GM12873 (cell line): Measurements from ENCODE around the gene PRMT2.

Experiments
- TF ChIP-seq, protein P1 (sequence below): IDR thresholded peaks from 2 replicates; pipeline ENCODE4 v1.5.1; 2012; ENCODE audit warnings: low read depth, mild to moderate bottlenecking, moderate library complexity, low read length, control low read depth; ENCODE audit not compliant: insufficient read depth; ENCODE audit errors: missing control alignments

Gene PRMT2

DNA sequence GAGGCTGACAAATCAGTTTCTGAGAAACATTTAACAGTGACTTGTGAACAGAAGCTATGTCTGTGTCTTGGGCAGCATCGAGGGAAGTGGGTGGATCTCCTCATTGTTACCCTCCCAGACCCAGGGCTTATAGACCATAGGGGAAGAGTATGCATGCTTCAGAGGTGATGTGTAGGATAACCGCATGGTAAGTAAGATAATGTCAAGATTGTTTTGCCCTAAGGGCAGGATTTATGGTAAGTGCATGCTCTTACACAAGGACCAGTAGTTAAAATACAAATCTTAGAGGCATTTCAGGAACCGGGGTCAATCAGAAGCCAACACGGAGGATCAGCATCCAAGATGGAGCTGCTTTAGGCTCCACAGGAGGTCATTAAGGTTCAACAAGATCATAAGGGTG lies 7.7 kb upstream of the PRMT2 start:
- TF ChIP-seq, protein P1, sequence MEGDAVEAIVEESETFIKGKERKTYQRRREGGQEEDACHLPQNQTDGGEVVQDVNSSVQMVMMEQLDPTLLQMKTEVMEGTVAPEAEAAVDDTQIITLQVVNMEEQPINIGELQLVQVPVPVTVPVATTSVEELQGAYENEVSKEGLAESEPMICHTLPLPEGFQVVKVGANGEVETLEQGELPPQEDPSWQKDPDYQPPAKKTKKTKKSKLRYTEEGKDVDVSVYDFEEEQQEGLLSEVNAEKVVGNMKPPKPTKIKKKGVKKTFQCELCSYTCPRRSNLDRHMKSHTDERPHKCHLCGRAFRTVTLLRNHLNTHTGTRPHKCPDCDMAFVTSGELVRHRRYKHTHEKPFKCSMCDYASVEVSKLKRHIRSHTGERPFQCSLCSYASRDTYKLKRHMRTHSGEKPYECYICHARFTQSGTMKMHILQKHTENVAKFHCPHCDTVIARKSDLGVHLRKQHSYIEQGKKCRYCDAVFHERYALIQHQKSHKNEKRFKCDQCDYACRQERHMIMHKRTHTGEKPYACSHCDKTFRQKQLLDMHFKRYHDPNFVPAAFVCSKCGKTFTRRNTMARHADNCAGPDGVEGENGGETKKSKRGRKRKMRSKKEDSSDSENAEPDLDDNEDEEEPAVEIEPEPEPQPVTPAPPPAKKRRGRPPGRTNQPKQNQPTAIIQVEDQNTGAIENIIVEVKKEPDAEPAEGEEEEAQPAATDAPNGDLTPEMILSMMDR: no peak

- TF ChIP-seq, protein P1: no peak
These were observed 6.6 kb upstream of the PRMT2 start for GRCh38 chr21:46628868-46629267.

DNA sequence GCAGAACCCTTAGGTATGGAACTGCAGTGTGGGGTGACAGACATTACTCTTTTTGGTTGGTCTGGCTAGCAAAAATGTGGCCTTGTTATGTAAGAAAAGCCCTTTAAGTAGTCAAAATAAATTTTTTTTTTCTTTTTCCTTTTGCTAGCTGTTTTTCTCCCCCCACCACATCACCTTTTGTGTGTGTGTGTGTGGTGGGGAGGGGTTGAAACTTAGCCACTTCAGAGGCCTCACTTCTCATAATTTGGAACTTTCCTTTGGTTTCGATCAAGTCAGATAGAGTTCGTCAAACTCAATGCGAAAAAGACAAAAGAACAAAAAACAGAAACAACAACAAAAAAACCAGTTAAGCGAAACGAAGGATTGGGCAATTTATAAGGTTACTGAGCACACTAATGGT lies 1.9 kb upstream of the PRMT2 start:
- TF ChIP-seq, protein P1: no peak

DNA sequence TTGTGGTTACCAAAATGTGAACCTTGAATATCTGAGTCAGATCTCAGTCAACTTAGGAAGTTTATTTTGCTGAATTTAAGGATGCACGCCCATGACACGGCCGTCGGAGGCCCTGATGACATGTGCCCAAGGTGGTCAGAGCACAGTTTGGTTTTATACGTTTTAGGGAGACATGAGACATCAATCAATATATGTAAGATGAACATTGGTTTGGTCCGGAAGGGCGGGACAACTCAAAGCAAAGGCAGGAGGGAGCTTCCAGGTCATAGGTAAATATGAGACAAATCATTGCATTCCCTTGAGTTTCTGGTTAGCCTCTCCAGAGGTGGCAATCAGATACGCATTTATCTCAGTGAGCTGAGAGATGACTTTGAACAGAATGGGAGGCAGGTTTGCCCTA lies 1.0 kb upstream of the PRMT2 start:
- TF ChIP-seq, protein P1: no peak

GRCh38 chr21:46634966-46635323 lies 529 bp upstream of the PRMT2 start:
- TF ChIP-seq, protein P1: peak; percentile 25

DNA sequence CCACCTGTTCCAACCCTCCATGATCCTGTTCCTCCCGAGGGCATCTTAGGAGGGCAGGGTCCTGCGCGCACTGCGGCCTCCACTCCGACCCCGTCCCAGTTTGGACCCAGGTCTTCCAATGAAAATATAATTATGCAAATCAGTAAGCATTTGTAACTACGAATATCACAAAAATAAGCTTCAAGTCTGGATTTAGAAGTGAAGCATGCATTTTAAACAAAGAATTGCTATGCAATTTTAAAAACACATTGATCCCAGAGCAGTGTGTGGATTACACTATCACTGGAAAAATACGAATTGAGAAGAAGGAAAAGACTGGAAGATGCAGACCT lies 673 bp downstream of the PRMT2 start:
- TF ChIP-seq, protein P1: no peak

GRCh38 chr21:46636550-46637285 lies 1.2 kb downstream of the PRMT2 start:
- TF ChIP-seq, protein P1: no peak
